ENCODE data around the gene GRID2.
"Not testable (repeated sequence)": the region's sequence is repeated elsewhere in the genome, so short reads cannot be mapped to it uniquely, and the experiment has no call there.

DNA sequence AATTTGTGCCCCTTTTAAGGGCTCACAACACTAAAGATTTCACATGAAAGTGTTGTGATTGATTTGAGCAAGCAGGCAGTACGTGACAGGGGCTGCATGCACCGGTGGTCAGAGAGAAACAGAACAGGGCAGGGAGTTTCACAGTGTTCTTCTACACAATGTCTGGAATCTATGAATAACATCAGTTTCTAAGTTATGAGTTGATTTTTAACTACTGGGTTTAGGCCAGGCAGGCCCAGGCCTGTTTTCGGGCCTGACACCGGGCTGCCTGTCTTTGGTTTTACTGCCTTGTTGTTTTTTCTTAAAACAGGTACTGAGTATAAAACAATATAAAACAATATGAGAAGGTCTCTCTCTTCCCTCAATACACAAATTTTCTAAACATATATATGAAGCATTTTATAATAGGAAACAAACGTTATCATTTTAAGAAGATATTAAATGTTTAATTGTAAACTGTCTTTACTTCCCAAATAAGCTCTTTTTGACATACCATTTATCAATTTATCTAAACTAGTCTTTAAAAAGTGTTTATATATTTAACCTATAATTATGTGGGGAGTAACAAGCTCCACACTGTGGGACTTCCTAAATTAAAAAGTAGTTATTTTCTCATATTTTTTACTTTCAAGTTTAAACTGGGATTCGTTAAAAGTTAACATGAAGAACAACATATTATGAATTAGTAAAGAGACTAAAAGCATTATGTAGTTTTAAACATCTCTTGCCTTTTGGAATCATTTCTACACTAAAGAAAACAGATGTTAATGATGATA, 997.2 kb downstream of the GRID2 start:
- TF ChIP-seq, protein P1, sequence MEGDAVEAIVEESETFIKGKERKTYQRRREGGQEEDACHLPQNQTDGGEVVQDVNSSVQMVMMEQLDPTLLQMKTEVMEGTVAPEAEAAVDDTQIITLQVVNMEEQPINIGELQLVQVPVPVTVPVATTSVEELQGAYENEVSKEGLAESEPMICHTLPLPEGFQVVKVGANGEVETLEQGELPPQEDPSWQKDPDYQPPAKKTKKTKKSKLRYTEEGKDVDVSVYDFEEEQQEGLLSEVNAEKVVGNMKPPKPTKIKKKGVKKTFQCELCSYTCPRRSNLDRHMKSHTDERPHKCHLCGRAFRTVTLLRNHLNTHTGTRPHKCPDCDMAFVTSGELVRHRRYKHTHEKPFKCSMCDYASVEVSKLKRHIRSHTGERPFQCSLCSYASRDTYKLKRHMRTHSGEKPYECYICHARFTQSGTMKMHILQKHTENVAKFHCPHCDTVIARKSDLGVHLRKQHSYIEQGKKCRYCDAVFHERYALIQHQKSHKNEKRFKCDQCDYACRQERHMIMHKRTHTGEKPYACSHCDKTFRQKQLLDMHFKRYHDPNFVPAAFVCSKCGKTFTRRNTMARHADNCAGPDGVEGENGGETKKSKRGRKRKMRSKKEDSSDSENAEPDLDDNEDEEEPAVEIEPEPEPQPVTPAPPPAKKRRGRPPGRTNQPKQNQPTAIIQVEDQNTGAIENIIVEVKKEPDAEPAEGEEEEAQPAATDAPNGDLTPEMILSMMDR (IDR thresholded peaks at IDR 0.05) = not testable (repeated sequence)
- TF ChIP-seq, protein P2, sequence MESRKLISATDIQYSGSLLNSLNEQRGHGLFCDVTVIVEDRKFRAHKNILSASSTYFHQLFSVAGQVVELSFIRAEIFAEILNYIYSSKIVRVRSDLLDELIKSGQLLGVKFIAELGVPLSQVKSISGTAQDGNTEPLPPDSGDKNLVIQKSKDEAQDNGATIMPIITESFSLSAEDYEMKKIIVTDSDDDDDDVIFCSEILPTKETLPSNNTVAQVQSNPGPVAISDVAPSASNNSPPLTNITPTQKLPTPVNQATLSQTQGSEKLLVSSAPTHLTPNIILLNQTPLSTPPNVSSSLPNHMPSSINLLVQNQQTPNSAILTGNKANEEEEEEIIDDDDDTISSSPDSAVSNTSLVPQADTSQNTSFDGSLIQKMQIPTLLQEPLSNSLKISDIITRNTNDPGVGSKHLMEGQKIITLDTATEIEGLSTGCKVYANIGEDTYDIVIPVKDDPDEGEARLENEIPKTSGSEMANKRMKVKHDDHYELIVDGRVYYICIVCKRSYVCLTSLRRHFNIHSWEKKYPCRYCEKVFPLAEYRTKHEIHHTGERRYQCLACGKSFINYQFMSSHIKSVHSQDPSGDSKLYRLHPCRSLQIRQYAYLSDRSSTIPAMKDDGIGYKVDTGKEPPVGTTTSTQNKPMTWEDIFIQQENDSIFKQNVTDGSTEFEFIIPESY (IDR thresholded peaks at IDR 0.05; ENCODE audit: borderline replicate concordance, low read depth) = not testable (repeated sequence)
- not testable (repeated sequence) for TF ChIP-seq POLR2AphosphoS5 (IDR thresholded peaks at IDR 0.05; ENCODE audit: low read depth, low read length); RAD21 (IDR thresholded peaks at IDR 0.05; ENCODE audit: low read length); EP300 (IDR thresholded peaks at IDR 0.05; ENCODE audit: borderline replicate concordance in 1 of 2, low read depth in 1 of 2, low read length in 1 of 2)

All from SK-N-SH (cell line).